HTR-8/SVneo (cell line): ENCODE data around the gene UNC93B1.
A peak's percentile ranks its signal among the peaks of the same experiment; 100 is the strongest.

Experiments
- DNase-seq: peaks from one replicate; pipeline ENCODE4 v3.0.0; 2011; ENCODE audit warnings: low spot score, mixed read lengths; ENCODE audit not compliant: insufficient read length
- FAIRE-seq: peaks from 2 replicates; lab custom pipeline; 2011; peaks lifted over from hg19 to GRCh38; lab: Jason Lieb, UNC

Gene UNC93B1, protein sequence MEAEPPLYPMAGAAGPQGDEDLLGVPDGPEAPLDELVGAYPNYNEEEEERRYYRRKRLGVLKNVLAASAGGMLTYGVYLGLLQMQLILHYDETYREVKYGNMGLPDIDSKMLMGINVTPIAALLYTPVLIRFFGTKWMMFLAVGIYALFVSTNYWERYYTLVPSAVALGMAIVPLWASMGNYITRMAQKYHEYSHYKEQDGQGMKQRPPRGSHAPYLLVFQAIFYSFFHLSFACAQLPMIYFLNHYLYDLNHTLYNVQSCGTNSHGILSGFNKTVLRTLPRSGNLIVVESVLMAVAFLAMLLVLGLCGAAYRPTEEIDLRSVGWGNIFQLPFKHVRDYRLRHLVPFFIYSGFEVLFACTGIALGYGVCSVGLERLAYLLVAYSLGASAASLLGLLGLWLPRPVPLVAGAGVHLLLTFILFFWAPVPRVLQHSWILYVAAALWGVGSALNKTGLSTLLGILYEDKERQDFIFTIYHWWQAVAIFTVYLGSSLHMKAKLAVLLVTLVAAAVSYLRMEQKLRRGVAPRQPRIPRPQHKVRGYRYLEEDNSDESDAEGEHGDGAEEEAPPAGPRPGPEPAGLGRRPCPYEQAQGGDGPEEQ

GRCh38 chr11:68003846-68004550 is at the start of gene UNC93B1:
UNC93B1 (minus strand) TSS chr11:68004097; CDS start chr11:68004043, 54 bp downstream.
- FAIRE-seq (peak; percentile 98), DNase-seq (peak; percentile 93)

DNA sequence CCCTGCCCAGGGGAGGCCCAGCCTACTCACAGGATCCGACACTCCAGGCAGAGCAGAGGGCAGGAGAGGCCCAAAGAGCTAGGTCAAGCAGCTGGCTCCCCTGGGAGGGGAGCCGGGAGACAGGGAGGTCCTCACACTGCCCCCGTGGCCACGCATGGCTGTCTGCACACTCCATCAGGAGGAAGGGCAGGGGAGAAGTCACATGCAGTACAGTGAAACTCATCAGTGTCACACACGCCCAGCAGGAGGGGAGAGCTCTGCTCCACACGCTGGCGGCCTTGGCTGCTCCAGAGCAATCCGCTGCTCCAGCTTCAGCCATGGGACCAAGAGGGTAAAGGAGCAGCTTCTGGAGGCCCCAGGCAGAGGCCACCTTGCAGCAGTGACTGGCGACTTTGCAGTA is 49.2 kb upstream of the UNC93B1 start:
- no peak for DNase-seq
- FAIRE-seq = peak; percentile 58

GRCh38 chr11:68052137-68052873 is 48.4 kb upstream of the UNC93B1 start:
- FAIRE-seq (peak; percentile 42), DNase-seq (no peak)

DNA sequence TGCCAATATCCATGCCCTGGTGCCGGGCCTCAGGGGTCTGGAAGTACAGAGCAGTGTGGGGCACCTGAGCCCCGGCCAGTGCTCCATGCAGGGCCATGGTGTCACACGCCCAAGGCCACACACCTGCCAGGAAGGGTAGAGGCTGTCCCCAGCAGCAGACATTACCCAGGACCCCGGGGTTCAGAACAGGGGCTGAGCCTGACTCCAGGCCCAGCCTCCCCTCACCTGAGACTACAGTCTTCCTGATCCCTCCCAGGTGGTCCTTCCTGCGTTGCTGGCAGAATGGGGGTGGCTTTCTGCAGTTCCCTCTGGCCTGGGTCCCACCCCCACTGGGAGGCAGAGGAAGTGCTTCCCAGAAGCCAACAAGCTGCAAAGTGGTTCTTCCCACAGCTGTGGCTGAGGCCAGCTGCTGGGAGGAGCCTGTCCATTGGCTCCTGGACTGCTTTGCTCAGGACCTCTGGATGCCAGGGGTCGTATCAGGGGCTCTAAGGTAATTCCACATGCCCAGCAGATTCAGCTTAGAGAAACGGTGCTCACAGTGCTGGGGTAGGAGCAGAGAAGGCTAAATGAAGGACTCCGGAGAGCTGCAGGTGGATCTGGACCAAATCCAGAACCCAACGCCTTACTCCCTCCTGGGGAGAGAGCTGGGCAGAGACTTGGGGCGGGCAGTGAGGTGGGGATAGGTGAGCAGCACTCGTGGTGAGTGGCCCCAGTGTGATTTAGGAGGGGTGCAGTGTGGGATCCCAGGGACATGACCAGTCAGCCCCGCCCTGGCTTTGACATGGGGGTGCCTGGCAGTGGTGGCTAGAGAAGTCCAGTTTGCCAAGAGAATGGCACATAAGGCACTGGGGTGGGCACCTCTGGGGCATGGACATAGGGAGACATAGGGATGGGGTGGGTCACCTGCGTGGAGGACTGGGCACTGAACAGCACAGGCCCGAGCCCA is 47.6 kb upstream of the UNC93B1 start:
- no peak for FAIRE-seq
- no peak for DNase-seq

- DNase-seq (no peak), FAIRE-seq (peak; percentile 80)
Measured at GRCh38 chr11:68050371-68050841, 46.5 kb upstream of the UNC93B1 start.

DNA sequence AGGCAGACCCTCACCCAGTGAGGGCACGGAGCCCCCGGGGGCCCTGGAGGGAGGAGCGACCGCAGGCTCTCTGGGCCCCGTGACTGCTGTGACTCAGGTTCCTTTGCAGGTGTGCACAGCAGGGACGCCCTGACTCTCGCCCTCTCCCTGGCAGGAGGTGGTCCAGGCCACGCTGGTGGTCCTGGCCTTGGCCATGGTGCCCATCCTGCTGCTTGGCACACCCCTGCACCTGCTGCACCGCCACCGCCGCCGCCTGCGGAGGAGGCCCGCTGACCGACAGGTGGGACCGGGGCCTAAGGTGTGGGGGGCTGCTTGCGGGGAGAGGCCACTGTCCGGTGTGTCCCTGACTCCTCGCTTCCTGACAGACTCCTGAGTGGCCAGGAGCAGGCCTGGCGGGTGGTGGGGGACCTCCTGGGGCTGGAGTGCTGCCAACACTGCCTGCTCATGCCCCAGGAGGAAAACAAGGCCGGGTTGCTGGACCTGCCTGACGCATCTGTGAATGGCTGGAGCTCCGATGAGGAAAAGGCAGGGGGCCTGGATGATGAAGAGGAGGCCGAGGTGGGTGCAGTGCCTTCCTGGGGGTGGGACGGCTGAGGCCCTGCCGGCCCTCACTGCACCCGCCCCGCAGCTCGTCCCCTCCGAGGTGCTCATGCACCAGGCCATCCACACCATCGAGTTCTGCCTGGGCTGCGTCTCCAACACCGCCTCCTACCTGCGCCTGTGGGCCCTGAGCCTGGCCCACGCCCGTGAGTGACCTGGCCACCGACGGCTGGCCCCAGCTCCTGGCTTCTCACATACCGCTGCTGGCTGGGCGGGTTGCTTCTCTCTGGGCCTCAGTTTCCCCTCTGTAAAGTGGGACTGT is 45.8 kb upstream of the UNC93B1 start:
- FAIRE-seq (no peak), DNase-seq (no peak)

- FAIRE-seq (peak; percentile 55), DNase-seq (no peak)
Measured at GRCh38 chr11:68048681-68049508, 45.0 kb upstream of the UNC93B1 start.

DNA sequence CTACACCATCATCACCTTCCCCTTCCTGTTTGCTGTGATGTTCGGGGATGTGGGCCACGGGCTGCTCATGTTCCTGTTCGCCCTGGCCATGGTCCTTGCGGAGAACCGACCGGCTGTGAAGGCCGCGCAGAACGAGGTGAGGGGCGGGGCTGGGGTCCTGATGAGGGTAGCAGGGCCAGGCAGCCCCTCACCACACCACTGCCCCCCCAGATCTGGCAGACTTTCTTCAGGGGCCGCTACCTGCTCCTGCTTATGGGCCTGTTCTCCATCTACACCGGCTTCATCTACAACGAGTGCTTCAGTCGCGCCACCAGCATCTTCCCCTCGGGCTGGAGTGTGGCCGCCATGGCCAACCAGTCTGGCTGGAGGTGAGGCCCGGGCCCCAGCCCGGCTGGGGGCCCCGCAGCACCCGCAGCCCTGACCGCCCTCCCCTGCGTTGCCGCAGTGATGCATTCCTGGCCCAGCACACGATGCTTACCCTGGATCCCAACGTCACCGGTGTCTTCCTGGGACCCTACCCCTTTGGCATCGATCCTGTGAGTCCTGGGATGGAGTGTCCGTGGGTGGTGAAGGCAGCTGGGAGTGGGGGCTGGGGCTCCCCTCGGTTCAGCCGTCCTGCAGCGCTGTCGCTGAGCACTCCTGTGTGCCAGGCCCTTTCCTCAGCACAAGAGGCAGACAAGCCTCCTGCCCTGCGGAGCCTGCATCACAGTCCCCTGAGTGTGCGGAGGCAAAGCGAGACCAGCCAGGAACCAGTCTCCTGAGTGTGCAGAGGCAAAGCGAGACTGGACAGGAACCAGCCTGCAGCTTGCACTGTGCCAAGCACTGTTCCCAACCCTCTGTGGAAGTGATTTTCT is 43.8 kb upstream of the UNC93B1 start:
- FAIRE-seq (peak; percentile 68), DNase-seq (no peak)

DNA sequence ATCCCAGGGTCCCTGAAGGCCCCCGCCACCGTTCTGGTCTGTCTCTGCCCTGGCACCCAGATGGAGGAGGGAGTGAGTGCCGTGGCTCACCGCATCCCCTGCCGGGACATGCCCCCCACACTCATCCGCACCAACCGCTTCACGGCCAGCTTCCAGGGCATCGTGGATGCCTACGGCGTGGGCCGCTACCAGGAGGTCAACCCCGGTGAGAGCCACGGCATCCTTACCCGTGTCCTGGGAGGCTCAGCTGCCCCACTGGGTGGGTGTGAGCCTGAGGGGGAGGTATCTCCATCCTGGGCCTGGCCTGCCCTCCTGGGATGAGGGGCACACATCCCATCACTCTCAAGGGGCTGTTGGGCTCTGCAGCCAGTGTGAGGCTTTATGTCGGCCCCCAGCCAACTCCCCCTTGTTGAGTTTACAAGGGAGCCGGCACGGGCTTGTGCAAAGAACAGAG is 41.0 kb upstream of the UNC93B1 start:
- FAIRE-seq (peak; percentile 69), DNase-seq (no peak)

GRCh38 chr11:68044145-68044813 is 40.4 kb upstream of the UNC93B1 start:
- DNase-seq (no peak), FAIRE-seq (no peak)

DNA sequence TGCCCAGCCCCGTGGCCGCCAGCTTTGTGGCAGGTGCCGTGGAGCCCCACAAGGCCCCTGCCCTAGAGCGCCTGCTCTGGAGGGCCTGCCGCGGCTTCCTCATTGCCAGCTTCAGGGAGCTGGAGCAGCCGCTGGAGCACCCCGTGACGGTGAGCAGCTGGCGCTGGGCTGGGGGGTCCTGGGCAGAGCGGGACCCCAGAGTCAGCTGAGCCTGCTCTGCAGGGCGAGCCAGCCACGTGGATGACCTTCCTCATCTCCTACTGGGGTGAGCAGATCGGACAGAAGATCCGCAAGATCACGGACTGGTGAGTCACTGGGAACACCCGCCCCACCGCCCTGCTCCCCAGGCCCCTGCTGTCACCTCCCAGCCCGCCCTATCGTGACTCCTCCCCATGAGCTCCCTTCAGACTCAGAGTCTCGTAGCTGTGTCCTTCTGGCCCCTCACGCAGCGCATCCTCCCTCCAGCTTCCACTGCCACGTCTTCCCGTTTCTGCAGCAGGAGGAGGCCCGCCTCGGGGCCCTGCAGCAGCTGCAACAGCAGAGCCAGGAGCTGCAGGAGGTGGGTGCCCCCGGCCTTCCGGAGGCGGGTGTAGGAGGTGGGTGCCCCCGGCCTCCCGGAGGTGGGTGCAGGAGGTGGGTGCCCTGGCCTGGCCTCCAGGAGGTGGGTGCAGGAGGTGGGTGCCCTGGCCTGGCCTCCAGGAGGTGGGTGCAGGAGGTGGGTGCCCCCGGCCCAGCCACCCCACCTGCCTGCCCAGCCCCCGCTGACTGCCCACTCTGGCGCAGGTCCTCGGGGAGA is 39.6 kb upstream of the UNC93B1 start:
- DNase-seq = peak; percentile 90
- peak; percentile 72 for FAIRE-seq

DNA sequence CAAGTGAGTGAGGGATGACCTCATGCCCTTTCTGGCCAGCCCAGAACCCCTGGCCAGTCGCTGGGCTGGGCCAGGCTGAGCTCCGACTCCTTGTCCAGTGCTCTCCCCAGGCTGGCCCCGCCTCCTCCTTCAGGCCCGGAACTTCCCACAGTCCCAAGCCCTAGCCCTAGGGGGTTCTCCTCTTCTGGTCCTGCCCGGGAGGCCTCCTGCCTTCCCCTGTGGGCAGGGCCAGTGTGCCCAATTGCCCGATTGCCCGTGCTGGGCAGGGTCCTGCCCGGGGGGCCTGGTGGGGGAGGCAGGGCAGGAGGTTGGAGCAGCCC is 39.1 kb upstream of the UNC93B1 start:
- peak; percentile 13 for FAIRE-seq
- no peak for DNase-seq

- DNase-seq = no peak
- FAIRE-seq = no peak
Measured at GRCh38 chr11:68042219-68043028, 38.5 kb upstream of the UNC93B1 start.

DNA sequence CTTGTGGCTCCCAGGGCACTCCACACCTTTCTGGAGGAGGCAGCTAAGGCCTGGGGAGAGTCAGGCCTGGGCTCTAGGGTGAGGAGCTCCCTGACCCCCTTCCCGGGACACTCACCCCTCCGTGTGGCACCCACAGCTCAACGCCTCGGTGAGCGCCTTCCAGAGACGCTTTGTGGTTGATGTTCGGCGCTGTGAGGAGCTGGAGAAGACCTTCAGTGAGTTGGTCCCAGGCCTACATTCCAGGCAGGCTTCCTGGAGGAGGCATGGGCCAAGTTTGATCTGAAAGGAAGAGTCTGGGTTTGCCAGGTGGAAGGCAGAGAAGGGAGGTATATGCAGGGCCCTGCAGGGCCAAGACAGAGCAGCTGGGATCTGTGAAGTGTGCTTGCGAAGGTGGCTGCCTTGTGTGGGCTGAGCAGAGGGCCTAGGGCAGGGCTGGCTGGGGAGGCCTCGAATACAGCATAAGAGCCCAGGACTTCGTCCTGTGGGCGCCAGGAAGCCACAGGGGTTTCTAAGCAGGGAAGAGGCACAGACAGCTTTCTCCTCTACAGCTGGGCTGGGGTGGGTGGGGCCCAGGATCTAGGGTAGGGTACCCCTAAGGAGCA is 37.8 kb upstream of the UNC93B1 start:
- FAIRE-seq (no peak), DNase-seq (no peak)
